GM04503 (cell line): ENCODE data around the gene RPS19.
"Not testable (repeated sequence)": the region's sequence is repeated elsewhere in the genome, so short reads cannot be mapped to it uniquely, and the experiment has no call there.

Experiments
- DNase-seq: peaks from one replicate; pipeline ENCODE4 v3.0.0-alpha.2; 2012; ENCODE audit warnings: low read depth

RPS19 gene

DNA sequence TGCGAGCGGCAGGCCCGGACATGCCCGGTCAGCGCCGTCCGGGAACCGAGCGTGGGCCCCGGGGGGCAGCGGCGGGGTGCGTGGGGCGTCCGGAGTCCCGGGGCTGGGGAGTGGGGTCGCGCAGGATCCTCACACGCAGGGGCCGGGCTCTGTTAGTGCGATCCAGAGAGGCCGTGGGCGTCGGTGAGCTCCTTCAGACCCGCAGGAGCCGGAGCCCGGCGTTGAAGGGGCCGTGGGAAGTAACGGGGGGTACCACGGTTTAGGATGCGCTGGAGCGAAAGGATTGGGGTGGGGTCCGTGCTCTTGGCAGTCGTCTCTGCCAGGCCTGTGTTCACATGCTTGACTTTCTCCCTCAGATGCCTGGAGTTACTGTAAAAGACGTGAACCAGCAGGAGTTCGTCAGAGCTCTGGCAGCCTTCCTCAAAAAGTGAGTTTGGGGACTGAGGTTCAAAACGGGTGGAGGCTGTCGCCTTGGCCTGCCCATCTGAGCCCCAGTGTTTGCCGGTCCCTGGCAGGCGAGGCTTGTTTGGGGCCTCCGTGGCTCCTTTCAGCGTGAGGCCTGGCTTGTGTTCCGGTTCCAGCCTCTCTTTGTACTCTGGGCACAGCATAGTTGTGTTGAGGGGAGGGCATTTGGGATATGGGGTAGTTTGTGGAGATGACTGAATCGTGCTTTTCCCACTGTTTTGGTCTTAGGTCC, 512 bp downstream of the RPS19 start:
- no peak for DNase-seq

DNA sequence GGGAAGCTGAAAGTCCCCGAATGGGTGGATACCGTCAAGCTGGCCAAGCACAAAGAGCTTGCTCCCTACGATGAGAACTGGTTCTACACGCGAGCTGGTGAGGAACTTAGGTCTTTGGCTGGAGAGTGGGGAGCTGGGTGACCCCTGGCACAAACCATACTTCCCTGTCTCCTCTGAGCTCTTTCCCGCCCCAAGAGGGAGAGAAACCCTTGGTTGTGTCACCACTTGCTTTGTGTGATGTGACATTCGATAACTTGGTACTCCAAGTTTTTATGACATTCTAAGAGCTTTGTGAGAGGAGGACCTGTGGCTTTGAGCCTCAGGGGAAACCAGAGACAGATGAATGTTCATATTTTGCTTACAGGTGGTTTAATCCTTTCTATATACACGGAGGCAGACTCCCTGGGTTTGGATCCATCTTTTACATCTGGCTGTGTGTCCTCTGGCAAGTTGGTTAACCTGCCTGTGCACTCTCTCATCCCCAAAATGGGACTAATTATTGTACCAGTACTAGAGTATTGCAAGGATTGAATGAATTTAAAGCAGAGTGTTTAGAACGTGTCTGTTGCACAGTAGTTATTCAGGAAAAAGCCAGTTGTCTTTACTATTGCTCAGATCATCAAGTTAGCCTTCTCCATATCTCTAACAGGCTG, 1.2 kb downstream of the RPS19 start:
- no peak for DNase-seq

DNA sequence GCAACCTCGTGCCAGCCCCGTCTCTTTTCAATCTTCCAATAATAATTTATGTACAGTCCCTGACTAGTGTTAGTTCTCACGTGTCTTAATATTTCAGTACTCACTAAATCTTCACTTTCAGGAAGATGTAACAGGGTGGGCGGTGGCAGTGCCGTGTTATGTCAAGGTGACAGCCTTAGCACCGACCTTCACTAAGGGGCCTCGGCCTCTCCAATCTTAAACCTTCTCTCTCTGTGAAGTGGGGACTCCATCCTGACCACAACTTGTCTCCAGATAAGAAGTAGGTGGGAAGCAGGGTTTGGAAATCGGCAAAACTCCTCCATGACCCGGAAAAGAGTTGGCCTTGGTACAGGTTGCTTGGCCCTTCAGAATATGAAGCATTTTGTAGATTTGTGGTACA, 1.8 kb downstream of the RPS19 start:
- no peak for DNase-seq

DNA sequence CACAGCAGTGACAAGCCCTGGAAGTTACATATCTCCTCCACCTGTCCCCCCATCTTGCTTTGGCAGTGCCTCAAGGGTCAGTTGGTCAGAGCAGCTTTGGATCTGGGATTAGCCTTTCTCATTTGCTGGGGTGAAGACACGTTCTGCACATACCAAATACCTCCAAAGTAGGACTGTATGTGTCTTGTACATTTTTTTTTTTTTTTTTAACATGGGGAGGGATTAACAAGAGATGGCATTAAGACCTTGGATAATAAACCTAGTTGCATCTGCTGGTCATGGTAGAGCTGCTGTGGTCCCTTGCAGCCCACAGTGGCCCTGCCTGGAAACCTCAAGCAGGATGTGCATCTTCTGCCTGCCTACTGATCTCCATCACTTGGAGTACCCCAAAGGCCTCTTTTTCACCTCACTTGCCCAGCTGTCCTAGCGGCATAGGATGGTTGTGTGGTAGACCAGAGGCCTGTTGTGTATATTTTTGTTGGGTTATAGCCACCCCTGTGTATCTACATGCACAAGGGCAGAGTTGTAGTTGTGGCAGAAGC, 2.5 kb downstream of the RPS19 start:
- no peak for DNase-seq

DNA sequence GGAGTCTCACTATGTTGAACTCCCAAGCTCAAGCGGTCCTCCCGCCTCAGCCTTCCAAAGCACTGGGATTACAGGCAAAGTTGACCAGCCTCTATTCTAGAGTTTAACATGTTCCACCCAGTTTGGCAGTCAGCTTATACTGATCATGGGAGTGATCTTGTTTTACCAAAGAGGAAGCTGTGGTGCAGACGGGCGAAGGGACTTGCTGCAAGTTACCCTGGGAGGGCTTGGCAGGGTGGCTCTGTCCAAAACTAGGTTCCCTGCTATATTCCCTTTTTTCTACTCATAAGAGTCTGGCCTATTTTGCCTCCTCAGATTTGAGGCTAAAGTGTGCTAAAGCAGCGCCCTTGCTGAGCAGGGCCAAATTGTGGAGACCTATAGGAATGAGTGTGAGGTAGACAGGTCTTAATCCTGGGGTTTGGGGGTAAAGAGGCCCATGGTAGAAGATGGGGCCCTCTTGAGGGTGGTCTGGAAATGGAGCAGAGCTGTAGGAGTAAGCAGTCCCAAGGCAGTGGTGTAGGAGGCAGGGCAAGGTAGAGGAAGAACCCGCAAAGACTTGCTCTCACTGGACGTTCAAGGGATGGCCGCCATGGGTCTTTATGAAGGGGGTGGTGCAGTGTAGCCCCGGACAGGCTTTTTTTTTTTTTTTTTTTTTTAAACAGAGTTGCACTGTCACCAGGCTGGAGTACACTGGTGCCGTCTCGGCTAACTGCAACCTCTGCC, 3.3 kb downstream of the RPS19 start:
- DNase-seq: no peak

DNA sequence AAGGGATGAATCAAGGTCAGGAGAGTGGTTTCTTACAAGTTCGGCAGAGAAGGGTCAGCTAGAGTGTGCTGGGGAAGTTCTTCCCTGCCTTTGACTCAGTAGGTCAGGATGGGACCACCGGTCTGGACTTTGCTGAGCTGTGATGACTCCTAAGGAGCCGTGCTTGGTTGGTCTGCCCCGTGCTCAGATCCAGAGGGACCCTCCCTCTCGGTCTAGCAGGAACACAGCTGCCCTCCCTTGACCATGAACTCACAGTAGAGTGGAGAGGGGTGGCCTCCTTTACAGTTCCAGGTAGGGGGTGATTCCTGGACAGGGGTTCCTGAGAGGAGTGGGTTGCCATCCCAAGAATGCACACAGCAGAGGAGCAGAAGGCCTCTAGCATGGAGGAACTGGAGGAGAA, 4.3 kb downstream of the RPS19 start:
- no peak for DNase-seq

DNA sequence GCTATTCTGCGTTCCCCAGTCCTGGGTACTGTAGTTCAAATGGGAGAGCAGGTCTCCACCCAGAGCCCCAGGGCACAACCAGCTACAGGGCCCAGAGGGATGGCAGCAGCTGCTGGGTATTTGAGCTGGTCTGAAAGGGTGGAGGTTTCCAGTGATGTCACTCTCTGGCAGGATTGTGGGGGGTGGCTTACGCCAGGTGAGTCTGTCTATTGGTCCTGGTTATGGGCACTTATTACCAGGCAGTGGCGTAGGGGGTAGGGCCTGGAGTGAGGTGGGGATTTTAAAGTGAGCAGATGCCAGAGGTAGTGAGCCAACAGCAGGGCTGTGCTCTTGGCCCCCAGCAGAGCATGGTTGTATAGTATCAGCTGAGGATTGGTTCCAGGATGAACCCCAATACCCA, 6.2 kb downstream of the RPS19 start:
- DNase-seq: no peak

DNA sequence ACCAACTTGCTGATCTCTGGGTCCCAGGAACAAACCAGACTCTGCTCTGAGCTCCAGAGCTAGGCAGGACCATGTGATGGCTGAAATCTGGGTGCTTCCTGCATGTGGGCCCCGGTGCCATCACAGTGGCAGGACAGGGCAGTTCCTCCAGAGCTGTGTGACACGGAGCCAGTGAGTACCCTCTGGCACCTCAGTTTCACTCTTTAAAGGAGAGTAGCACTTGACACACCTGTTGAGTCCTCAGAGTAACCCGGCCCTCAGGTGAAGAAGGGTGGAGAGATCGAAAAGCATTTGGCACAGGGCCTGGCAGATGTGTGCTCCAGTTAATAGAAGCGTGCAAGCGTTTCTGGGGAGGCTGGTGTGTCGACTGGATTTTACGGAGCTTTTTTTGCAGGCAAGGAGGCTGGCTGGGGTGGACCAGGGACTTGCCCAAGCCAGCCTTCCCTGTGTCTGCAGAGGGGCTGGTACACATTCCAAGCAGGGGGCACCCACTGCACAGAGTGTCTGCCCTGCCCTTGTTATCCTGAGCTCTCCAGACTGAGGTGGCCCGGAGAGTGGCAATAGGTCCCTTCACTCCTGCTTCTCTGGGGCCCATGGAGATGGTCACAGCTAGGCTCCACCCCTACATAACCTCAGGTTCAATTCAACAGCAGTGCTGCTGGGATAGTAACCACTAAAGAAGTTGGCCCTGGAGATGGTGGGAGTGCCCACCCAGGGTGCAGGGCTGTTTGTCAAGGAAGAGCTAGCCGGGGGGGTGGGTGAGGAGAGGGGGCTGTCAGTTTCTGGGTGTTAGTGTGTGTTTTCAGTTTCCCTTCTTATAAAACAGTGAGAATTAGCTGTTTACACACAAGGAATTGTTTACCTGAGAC, 8.3 kb downstream of the RPS19 start:
- DNase-seq: no peak

DNA sequence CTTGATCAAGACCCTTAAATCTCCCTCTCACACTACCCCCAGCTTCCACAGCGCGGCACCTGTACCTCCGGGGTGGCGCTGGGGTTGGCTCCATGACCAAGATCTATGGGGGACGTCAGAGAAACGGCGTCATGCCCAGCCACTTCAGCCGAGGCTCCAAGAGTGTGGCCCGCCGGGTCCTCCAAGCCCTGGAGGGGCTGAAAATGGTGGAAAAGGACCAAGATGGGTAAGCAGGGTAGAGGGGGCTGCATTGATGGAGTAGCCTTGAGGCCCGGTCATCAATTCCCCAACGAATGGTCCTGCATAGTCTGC, 8.9 kb downstream of the RPS19 start:
- DNase-seq: no peak

DNA sequence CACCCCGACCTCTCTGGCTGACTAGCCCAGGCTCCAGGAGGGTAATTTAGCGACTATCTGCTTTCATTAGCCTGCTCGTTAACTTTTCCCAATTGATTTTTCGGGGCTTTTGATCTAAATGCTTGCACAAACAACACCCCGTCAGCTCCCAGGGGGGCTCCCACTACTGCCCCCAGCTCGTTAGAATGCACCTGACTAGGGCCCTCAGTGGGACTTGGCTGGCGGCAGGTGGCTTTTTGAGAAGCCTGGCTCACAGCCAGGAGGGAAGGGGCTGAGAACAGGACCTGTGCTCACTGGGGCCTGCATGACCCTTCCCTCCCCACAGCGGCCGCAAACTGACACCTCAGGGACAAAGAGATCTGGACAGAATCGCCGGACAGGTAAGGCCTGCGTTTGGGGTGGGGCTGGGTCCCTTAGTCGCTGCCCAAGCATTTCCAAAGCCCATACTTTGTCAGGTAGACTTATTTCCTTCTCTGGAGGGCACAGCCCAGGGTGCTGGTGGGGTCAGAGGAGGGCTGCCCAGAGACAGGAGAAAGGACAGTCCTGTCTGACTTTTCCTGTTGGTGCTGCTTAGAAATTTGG, 9.4 kb downstream of the RPS19 start:
- no peak for DNase-seq

DNA sequence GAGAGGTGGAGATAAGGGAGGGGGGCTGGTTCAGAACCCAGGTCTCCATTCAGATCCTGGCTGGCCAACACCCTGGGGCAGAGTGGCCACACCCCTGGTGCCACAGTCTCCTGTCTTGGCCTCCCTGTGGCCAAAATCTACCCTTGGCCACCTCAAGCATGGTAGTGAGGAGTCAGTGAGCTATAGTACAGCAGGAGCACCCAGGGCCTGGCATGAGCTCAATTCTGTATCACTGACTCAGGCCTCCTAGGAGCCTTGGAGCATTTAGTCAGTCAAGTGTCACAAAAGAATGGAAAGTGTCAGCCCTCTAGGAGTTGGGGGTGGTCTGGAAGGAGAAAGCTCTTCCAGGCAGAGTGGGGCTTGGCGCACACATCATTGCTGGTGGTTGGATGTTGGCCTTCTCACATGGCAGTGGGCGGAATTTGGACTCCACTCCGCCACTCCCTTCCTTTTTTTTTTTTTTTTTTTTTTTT, 10.4 kb downstream of the RPS19 start:
- no peak for DNase-seq

DNA sequence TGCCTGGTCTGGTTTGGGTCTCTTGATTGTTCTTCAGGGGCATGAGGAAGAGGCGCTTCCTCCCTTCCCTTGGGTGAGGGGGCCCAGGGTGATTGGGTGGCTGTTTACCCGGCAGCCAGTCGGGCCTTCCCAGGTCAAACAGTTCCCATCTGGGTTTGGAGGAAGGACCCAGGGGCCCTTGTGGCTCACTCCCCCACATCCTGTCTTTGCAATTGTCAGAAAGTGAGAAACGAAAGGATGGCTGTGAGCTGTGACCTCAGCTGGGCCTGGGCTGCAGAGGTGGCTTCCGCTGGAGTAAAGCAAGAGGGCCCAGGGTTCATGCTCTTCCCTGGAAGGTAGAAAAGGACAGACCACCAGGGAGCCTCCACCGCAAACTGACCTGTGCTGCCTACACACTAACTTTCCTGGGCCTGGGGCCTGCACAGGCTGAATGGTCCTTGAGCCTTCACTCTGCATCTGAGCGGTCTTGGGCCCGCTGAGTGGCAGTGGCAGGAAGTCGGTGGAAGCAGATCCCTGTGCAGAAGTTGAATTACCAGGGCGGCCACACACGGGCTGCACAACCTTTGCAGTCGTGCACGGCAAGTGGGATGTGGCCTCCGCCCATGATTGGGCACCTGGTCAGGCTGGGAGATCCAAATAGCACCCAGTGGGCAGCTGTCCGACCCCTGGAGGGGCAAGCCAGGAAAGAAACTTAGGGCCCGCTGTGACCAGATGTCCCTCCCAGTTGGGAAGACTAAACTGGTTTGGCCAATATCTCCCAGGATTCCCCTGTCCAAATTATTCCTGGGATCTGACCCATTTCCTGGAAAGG, 11.7 kb downstream of the RPS19 start:
- DNase-seq: no peak

DNA sequence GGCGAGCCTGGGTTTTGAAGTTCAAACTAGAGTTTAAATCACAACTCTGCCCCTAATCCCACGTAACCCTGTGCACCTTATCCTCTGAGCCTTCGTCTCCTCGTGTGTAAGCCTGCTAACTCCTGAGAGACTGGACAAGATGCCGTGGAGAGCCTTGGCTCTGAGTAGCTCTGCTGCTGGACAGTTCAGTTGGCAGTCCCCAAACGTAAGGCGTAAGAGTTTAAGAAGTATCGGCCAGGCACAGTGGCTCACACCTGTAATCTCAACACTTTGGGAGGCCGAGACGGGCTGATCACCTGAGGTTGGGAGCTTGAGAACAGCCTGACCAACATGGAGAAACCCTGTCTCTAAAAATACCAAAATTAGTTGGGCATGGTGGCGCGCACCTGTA, 12.3 kb downstream of the RPS19 start:
- DNase-seq: no peak

DNA sequence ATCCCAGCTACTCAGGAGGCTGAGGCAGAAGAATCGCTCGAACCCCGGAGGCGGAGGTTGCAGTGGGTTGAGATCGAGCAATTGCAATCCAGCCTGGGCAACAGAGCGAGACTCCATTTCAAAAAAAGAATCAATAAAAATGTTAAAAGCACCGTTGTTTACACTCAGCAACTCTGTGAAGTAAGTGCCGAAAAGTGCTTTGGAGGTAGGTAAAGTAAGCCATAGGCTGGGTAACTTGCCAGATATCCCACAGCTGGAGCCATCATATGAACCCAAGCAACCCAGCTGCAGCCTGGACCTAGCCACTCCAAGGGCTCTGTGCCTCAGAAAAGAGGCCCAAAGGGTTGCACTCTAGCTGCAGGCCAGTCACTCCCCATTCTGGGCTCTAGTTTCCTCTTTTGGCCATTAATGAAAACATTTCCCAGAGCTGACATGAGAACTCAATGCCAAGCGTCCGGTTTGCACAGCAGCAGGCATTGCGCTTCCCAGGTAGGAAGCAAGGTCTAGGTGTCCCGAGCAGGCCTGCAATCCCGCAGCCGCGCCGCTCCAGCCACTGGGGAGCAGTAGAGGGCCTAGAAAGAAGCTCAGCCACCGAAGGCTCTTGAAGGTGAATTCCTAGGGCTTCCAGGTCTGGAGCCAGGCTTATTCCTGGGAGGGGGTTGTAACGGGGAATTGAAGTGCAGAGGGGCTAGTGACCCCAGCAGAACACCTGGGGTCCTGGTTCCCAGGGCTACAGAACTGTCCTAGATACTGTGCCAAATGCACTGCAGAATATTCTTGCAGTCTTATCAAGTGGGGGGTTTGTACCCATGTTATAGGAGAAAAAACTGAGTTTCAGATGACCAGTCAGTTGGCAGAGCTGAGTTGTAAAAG, 13.0 kb downstream of the RPS19 start:
- no peak for DNase-seq

DNA sequence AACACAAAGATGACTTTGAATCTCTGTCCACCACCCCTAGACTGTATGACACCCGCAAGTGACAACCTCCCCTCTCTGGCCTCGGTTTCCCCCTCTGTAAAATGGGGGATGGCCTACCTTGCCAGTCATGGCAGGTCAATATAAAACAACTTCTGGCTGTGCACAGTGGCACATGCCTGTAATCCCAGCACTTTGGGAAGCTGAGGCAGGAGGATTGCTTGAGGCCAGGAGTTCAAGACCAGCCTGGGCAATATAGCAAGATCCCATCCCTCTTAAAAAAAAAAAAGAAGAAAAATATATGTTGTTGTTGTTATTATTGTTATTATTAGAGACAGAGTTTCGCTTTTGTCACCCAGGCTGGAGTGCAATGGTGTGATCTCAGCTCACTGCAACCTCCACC, 15.9 kb downstream of the RPS19 start:
- not testable (repeated sequence) for DNase-seq

DNA sequence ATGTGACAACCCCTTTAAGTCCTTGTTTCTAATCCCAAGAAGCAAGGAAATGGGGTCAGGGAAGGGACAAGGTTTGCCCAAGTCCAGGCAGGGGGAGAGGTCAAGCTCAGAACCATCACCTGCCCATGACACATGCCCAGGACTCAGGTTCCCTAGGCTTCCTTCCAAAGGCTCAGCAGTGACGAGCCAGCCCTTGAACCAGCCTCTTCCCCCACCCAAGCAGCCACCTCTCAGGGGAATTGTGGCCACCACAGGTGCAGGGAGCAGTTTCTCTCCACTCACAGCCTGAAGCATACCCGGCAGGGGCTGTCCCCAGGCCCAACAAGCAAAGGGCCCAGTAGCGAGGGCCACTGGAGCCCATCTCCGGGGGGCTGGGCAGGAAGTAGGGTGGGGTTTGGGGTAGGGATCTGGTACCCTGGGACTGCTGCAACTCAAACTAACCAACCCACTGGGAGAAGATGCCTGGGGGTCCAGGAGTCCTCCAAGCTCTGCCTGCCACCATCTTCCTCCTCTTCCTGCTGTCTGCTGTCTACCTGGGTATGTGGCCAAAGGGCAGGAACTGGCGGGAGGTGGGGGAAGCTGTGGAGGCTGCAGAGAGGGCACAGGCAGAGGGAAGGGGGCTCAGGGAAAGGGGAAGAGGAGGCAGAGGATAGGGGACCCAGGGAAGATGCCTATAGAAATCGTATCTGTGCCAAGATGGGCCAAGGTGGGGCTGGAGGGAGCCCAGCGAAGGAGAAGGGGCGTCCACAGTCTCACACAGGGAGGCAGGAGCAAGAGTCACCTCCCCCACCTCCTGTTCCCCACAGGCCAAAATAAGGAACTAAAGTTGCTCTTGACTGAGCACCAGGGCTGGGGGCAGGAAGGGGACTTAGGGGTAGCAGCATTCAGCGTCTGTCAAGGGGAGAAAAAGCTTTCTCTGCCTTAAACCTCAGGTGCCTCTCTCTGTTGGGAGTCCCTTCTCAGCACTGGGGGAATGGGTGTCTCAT, 17.1 kb downstream of the RPS19 start, which contains the start of gene CD79A:
Gene CD79A (plus strand): TSS at position 433 of the 986 bp plus-strand sequence. CDS start 26 bp downstream, at position 459.
- DNase-seq: no peak

DNA sequence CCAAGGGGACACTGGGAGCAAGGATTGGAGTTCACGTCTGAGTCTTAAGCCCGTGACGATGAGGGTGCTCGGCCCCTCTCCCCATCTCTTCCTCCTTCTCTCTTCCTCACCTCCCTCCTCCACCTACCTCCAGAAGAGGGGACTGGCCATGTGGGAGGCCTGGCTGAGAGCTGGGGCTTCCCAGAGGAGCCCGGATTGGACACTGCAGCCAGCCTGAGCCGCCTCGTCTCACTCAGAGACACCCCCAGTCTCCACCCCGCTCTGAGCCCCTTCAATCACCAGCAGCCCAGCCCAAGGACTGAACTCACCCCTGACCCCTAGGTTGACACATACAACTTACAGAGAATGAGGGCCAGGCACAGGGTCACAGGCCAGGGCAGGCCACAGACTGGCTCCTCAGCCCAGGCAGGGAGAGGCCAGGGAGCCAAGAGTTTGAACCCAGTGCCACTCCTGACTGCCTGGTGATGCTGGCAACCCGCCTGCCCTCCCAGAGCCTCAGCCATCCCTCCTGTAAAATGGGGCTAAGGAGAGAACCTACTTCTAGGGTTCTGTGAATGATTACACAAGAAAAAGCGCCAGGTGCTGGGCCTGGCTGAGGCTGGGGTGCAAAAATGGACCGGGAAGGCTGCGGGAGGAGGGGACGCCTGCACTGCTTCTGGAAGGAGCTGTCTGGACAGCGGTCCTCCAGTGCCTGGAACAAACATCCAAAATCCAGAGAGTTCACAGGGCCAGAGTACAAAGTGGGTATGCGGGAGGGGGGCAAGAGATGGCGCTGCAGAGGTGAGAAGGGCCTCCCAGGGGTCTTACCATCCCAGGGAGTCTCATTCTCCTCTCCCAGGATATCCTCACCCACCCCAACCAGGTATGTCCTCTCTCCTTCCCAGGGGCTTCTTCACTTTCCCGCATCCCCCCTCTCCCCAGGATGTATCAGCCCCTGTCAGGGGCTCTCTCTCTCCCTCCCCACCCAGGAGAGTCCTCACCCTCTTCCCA, 18.2 kb downstream of the RPS19 start:
- no peak for DNase-seq
